NCI-H2171 treated with DMSO at 0.1 percent for 48 hours (cell line): ENCODE data around the gene WDR91.
"Not testable (repeated sequence)": the region's sequence is repeated elsewhere in the genome, so short reads cannot be mapped to it uniquely, and the experiment has no call there.

ENCODE experiments used
- DNase-seq: peaks from one replicate; lab custom pipeline; 2025; lab: John Stamatoyannopoulos, UW

WDR91 gene

DNA sequence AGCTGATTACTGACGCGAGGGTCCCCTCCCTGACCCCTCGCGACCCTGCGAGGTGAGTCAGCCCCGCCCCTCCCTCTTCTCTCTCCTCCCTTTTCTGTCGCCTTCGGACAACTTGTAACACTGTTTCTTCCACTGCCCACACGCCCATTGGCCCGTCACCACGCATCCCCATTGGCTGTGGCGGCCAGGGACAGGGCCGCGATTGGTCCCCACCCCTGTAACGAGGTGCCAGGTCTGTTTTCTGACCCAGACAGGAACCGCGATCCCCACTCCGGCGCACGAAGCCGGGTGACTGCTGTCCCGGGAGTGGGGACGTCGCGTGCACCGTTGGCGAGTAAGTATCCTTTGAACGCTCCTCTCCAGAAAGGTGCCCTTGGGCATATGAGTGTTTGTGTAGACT is 22.2 kb upstream of the WDR91 start, which contains the start of gene STRA8:
Gene STRA8, plus strand, starts transcription at position 269 of the 400 bp plus-strand sequence. CDS start 6,687 bp downstream, outside the sequence.
- DNase-seq = no peak

DNA sequence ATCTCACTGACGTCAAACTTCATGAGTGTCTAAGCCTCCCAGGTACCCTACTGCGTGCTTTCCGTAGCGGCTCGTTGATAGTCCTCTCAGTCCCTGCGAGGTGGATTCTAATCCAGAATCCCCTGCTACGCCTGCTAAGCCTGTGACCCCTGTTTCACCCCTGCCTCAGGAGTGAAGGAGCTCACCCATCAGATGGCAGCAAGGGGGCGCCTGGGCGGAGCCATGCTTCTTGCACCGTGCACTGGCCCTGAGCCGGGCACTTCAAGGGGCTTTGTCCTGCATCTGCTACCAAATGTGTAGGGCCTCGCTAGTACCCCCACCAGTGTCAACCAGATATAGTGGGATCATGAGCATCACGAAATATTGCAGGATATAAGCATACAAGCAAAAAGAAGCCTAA is 21.4 kb upstream of the WDR91 start:
- peak; percentile 8 for DNase-seq

DNA sequence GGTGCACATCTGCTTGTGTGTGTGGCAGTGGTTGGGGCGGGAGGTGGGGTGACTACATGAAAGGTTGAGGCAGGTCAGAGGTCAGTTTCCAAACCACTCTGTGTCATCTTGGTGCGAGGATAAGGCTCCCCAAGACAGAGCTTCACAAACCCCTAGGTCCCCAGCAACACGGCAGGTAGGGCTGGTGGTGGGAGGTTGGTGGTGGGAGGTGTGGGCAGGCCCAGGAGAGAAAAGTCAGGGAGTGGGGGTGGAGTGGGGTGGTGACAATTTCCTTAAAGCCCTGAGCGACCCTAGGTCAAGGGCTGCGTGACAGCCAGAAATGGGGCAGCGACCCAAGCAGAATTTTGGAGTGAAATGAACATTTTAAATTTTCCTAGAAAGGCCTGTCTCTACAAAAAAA is 20.8 kb upstream of the WDR91 start:
- DNase-seq = no peak

DNA sequence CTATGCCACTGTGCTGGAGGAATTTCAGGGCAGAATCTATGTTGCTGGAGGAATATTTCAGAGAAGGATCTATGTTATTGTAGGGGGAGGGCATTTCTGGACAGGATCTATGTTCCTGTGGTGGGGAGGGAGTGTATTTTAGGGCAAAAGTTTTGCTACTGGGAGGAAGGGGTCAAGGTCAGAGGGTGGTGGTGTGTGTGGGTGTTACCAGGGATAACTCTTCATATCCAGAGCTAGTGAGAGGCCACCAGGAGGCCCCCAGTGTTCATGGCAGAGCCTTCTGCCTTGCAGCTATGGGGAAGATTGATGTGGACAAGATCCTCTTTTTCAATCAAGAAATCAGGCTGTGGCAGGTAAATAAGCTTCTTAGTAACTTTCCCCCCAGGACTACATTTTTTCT is 20.4 kb upstream of the WDR91 start:
- DNase-seq = no peak

DNA sequence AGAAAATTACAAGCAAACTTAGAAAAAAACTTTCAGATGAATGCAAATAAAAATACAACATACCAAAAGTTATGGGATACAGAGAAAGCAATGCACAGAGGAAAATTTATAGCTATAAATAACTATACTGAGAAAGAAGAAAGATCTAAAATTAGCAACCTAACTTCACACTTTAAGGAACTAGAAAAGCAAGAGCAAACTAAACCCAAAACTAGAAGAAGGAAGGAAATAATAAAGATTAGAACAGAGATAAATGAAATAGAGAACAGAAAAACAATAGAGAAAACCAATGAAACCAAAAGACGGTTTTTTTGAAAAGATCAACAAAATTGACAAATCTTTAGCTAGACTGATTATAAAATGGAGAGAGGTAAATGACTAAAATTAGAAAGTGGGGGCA is 12.7 kb upstream of the WDR91 start:
- no peak for DNase-seq

DNA sequence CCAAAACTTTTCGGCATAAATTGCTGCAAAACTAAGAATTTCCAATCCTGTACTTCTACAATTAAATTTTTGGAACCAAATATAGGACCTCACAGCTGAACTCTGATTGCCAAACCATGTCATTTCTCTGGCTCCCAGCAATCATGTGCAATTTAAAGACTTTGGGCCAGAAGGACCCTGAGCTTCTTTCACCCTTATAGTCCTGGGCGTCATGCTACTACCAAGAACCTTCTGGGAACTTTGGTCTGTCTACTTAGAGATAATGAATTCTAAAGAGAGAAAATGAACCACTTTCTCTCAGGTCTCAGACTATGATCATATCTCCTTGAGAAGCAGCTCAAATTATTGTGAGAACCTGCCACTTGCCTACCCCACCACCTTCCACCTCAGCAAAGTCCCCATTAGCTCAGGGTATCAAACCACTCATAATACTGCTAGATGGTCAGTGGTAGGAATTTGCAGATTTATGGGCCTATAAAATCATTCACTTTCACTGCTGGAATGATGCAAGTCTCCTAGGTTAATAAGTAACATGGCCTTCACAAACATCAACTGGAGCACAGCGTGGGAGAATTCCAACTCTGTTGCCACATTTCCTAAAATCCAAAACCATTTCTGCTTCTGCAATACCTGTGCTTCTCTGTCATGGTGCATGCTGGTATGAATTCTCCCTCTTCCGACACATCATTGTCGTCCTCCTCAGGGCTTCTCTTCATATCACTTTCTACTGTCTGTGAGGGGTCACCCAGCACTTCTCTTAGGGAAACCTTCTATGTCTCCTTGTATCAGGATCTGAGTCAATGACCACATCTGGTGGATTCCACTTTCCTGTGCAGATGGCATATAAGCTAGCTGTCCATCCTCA is 6.6 kb upstream of the WDR91 start:
- no peak for DNase-seq

DNA sequence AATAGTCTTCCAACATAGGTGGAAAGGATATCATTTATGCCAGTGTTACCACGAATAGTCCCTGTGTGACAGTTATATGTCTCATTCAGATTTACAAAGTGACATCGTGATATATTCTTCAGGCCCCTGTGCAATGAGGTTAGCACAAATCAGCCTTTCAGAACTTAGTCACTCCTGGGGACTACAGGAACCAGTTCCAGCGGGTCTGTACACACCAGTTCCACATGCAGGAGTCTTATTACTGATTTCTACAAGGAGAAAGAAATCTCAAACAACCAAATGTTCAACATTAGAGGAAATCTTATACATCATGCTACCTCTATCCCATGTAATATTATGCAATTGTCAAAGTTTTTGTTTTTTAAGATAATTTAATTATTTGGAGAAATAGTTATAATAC is 4.4 kb upstream of the WDR91 start:
- no peak for DNase-seq

DNA sequence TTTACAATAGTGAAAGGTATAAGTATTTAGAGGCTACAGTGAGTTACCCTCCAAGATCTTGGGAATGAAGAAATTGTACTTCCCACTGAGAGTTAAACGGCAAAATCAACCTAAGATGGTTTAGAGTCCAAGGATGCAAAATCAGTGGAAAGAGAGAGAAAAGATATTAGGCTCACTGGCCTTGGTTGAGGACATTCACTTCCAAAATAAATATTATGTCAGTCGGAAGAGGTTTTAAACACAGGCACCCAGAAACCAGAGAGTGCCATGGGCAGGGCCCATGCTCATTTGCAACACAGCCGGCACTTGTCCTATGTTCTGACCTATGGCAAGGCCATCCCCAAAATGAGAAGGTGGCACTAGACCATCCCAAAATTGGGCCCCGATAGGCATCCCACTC is 3.9 kb upstream of the WDR91 start:
- no peak for DNase-seq

DNA sequence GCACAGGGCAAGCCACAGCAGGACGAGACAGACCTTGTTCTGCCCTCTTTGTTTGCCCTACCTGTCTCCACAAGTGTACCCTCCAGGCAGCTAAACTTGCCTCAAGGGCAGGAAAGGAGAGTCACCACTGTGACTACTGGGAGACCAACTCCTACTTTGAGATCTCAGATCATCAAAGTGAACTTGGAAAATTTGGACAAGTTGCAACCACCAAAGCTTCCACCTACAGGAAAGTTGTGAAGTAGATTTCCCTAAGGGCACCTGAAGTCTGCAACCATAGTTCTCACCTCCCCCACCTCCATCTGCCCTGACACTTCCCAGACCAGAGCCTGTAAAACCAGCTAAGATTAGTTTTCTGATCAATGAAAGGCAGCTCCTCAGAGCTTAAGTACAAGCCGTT is 2.5 kb upstream of the WDR91 start:
- no peak for DNase-seq

DNA sequence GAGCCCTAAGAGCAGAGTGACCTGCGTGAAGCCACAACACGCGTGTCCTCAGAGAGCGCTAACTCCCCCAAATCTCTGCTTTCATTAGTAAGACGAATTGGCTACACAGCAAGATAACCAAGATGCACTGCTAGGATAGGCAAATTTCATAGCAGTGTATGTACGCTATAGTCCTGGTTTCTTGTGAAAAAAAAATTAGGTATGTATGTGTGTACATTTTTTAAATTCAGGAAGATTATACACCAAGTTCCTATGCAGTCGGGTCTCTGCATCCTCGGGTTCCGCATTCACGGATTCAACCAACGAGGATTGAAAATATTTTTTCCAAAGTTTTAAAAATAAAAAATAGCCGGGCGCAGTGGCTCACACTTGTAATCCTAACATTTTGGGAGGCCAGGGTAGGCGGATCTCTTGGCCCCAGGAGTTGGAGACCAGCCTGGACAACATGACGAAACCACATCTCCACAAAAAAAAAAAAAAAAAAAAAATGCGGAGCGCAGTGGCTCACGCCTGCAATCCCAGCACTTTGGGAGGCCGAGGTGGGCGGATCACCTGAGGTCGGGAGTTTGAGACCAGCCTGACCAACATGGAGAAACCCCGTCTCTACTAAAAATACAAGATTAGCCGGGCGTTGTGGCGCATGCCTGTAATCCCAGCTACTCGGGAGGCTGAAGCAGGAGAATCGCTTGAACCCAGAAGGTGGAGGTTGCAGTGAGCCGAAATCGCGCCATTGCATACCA is 790 bp upstream of the WDR91 start:
- DNase-seq = not testable (repeated sequence)

DNA sequence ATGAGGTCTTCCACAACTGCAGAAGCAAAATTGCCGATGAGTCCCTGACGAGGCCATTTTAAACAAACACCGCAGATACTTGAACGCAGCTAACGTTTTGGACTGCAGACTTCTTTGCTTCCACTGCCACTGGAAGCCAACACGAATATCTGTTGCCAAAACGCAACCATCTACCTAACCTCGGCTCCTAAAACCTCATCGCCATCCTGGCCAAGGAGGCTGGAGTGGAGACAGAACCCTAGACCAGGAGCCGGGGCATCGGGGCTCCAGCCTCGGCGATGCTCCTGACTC is 493 bp downstream of the WDR91 start:
- no peak for DNase-seq

DNA sequence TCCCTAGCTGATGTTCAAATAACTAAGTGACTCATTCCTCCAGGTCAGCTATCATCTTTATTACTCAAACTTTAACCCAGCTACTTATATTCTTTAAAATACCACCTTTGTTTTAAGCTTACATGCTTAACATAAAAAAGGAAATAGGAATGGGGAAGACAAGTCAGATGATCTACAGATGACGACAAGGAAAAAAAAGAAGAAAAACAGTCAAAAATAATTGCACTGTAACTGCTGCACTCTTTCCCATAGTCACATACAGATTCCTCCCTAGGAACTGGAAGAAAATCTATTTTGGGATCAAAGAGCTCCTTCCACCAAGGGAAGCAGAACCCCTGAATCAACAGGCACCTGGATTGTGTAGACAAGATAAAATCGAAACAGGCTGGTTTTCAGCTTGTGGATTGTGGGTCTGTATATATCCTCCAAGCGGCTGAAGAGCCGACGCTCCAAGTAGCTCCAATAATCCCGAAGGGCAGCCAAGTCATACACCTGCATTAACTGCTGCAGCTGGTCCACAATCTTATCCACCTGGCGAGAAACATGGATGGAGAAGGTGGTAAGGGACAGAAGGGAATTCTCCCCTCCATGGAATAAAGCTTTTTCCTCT is 2.0 kb downstream of the WDR91 start:
- DNase-seq = no peak

DNA sequence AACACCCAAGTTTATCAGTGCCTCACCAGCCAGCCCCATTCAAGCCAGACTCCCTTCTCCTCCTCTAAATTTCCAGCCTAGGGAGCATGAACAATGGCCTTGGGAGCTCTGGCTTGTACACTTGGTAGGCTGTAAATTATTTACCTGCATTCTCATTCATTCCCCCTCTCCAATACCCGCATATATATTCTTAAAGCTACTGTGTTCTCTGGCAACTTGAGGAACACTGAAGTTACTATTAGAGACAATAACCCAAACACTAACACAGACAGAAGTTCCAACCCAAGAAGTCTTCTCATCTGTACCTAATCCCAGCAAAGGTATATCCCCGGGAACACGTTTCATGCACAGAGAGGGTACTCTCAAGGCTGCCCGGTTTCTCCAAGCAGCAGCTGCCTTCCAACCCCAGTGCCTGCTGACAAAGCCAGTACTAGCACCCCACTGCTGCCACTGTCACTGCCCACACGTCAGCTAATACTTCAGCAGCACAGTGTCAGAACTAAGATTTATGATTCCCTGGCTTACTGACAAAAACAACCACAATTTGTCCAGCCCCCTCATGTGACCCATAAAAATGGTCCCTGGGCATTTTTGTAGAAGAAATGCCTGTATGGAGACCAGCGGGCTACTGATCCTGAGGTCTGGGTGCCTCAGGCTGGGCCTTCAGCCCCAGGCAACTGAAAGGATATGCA is 3.1 kb downstream of the WDR91 start:
- no peak for DNase-seq

DNA sequence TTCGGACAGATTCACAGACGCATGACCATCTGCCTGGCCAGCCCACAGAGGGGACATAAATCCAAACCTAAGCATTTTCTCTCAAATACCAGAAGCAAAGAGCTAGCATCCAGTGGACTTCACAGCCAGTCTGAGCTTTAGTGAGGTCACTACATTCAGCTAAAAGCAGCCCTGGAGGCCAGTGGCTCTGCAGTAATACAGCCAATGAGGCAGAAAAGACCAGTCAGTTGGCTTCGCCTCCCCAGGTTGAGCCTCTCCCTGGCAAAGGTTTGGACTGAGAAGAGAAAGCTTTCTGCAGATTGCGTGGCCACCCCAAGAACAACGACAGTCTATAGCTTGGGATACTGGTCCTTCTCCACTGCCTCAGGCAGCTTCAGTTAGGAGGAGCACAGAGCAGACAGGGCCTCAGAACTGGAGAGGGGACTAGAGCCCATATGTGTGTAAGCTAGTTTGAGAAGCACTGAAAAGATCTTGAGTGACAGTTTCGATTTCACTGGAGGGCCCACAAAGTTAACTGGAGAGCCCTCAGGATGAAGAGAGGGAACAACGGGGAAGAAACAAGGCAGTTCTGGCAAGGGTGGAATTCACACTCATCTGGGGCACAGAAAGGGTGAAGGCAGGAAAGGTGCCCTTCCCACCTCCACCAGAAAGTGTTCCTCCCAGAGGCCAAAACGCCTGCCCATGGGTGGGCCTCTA is 3.8 kb downstream of the WDR91 start:
- no peak for DNase-seq

DNA sequence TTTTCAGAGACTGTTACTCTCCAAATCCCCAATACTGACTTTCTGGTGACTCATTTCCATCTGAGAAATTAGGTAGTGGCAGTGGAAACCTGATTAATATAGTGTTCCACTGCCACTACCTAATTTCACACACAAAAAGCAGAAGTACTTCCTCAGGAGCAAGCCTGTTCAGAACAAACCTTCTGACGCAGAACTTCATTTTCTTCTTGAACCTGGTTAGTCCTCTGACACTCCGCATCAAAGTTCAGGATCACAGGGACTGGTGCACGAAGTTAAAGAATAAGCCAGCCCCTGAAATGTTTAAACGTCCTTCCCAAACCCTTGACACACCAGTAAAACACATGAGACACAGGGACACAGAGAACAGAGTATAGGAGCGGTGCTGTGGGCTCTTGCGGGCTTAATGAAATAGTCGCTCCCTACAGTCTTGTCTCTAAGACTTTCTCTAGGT is 4.4 kb downstream of the WDR91 start:
- DNase-seq = no peak

DNA sequence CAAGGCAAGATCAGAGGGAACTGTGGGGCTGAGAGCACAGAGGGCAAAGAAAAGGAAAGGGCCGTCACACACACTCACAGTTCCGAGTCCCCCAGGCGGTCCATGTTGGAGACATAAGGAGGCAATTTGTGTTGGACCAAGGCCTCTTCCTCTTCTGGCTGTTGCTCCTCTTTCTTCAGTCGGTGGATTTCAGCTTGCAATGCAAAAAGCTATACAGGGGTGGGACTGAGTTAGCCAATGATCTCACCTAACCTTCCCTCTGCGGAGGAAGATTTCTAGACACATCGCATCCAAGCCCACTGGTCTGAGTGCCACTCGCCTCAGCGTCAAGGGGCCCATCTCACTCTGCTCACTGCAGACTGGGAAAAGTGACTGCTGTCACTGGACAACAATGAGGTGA is 5.5 kb downstream of the WDR91 start:
- DNase-seq = no peak

DNA sequence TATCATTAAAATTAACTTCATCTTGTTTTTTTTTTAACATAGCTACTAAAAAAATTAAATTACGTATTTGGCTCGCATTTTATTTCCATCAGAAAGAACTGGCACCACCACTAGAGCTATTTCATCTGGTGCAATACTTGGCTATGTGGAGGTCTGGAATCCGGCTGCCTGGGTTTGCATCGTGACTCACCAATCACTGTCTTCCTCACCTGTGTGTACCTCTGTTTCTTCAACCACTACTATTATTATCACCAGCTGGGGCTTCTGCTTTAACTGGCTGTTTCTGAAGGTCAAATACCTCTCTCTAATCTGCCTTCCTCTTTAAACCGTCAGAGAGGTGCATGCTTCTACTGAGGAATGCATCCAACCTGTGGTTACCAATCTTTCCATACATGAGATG is 6.5 kb downstream of the WDR91 start:
- no peak for DNase-seq

DNA sequence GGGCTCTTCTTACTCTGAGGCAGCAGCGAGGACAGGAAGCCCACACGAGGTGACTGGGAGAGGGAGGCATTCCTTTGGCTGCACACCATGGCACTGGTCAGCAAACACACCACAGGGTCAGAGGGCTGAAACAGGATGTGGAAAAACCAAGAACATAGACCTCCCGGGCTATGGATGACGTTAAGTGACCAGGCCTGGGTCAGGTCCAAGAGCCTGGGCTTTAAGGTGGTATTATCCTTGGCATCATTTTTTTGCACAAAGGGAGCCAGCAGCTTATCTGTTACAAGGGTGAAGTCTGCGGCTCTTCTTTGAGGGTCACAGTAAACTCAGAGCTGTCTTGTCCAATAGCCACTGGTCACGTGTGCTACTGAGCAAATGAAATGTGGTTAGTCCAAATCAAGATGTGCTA is 7.0 kb downstream of the WDR91 start:
- no peak for DNase-seq

DNA sequence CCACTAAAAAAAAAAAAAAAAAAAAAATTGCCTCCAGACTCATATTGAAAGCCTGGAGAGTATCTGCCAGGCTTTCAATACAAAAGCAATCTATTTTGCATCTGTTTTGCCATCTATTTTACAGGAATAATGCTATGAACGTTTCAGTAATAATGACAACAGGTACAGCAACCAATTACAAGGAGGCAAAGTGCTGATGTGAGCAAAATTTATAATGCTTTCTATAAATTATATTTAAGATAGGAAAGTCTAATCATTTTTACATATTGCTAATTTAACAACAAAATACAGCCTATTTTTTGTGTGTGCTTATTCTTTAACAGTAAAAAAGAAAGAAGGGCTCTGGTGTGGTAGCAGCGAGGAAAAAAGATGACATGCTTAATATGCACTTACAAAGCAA is 10.0 kb downstream of the WDR91 start:
- no peak for DNase-seq

DNA sequence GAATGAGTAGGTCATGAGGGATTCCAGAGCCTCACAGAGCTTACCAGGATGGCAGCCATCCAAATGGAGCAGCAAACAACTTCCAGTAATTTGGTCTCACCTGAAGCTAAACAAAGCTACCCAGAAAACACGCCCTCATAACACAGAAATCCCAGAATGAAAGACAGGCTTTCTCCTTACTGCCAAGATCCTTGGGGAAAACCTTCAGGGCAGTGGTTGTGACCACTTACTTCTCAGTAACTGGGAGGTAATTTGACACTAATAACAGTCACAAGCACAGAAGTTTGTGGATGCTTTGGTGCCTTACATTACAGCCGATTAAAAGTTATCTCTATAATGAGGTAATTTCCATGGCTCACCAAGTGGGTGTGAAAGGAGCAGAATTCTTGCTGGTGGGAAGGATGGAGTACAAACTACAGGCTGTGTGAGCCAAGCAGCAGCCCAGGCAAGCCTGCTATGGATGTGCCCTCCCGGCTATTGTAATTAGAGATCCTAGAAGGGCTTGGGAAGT is 10.4 kb downstream of the WDR91 start:
- DNase-seq = no peak

DNA sequence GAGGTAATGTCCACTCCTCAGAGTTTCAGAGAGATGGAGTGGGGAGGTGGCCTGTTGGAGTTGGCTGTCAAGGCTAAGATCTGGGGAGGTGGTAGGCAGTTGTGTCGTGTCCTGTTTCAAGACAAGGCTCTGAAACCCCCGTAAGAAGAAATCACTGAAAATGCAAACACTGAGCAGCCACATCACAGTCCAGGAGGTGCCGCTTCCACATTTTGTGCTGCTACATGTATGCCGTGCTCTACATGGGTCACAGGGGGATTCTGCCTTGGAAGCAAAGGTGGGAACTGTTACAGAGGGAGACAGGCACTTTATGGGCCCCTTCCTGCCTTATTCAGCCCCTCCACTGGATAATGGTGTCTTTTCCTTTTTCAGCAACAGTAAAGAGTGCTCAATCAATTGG is 11.9 kb downstream of the WDR91 start:
- DNase-seq = no peak
